Measurements from ENCODE around the gene GNAQ. TPM values are rescaled to one million over a fixed set of nuclear protein-coding genes. Genes with fewer than 3 reads are reported as not detected.

GNAQ gene
- total and polyA plus RNA-seq, 2 donors from 2014 or later, result 16.2 to 83.4 TPM

DNA sequence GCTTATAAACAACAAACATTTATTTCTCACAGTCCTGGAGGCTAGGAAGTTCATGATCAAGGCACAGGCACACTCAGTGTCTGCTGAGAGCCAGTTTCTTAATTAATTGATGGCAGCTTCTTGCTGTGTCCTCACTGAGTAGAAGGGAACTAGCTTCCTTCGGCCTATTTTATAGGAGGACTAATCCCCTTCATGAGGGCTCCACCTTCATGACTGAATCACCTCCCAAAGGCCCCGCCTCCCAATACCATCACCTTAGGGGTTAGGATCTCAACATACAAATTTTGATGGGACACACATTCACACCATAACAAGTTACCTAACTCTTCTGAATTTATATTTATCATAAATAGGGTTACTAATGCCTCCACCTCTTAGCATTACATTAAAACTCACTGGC lies 129.8 kb downstream of the GNAQ start:
- H3K36me3 ChIP-seq (ENCODE audit: control insufficient read depth in 2 of 3, insufficient read depth in 3 of 3, low read length in 3 of 3), result no peaks in the 10 kb centered on the region
- no peak for DNase-seq
- no peak for FAIRE-seq
- no peak overlapping the region for H3K4me3 ChIP-seq (ENCODE audit: low read length in 3 of 3)
- H3K27ac ChIP-seq (ENCODE audit: low read depth in 2 of 2, low read length in 2 of 2), result no peak overlapping the region
- H3K4me1 ChIP-seq (ENCODE audit: control insufficient read depth in 2 of 3, insufficient read depth in 2 of 3, low read depth in 1 of 3, low read length in 3 of 3), result no peaks in the 10 kb centered on the region
- no peak overlapping the region for H3K9ac ChIP-seq (ENCODE audit: low read length in 3 of 3)
- intact Hi-C loops (cut with DNase I), result no loop called here
- TF ChIP-seq, protein P1, sequence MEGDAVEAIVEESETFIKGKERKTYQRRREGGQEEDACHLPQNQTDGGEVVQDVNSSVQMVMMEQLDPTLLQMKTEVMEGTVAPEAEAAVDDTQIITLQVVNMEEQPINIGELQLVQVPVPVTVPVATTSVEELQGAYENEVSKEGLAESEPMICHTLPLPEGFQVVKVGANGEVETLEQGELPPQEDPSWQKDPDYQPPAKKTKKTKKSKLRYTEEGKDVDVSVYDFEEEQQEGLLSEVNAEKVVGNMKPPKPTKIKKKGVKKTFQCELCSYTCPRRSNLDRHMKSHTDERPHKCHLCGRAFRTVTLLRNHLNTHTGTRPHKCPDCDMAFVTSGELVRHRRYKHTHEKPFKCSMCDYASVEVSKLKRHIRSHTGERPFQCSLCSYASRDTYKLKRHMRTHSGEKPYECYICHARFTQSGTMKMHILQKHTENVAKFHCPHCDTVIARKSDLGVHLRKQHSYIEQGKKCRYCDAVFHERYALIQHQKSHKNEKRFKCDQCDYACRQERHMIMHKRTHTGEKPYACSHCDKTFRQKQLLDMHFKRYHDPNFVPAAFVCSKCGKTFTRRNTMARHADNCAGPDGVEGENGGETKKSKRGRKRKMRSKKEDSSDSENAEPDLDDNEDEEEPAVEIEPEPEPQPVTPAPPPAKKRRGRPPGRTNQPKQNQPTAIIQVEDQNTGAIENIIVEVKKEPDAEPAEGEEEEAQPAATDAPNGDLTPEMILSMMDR (IDR thresholded peaks at IDR 0.05; ENCODE audit: borderline replicate concordance, extremely low read depth, insufficient read depth), result no peak
- no peaks in the 10 kb centered on the region for H3K9me3 ChIP-seq (ENCODE audit: control insufficient read depth in 2 of 3, insufficient read depth in 1 of 3, low read length in 3 of 3)
- no peaks in the 10 kb centered on the region for H3K27me3 ChIP-seq (ENCODE audit: control insufficient read depth, insufficient read depth, low read length)

DNA sequence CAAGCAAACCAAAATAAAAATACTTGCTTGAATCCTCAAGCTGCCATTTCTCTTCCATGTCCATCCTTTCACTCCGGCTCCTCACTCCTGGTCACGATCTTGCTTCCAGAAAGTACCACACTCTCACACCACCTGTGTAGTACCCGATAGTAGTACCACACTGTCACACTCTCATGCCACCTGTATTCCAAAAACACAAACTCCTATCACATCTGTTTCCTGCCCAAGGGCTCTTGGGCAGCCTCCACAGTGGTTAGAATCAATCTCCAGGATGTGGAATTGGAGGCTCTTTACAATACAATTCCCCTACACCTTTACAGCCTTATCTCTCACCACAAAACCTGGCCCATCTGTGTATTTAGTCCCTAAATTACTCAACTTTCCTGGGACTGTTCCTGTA lies 130.6 kb downstream of the GNAQ start:
- Histone ChIP-seq H3K9ac (ENCODE audit: low read length in 3 of 3) (no peak overlapping the region), H3K4me3 (ENCODE audit: low read length in 3 of 3) (no peak overlapping the region), H3K36me3 (ENCODE audit: control insufficient read depth in 2 of 3, insufficient read depth in 3 of 3, low read length in 3 of 3) (no peaks in the 10 kb centered on the region), H3K27ac (ENCODE audit: low read depth in 2 of 2, low read length in 2 of 2) (no peak overlapping the region), H3K27me3 (ENCODE audit: control insufficient read depth, insufficient read depth, low read length) (no peaks in the 10 kb centered on the region), H3K9me3 (ENCODE audit: control insufficient read depth in 2 of 3, insufficient read depth in 1 of 3, low read length in 3 of 3) (no peaks in the 10 kb centered on the region), H3K4me1 (ENCODE audit: control insufficient read depth in 2 of 3, insufficient read depth in 2 of 3, low read depth in 1 of 3, low read length in 3 of 3) (no peaks in the 10 kb centered on the region)
- no peak for FAIRE-seq
- intact Hi-C loops (cut with DNase I), result no loop called here
- DNase-seq, result no peak
- TF ChIP-seq, protein P1 (IDR thresholded peaks at IDR 0.05; ENCODE audit: borderline replicate concordance, extremely low read depth, insufficient read depth), result no peak

DNA sequence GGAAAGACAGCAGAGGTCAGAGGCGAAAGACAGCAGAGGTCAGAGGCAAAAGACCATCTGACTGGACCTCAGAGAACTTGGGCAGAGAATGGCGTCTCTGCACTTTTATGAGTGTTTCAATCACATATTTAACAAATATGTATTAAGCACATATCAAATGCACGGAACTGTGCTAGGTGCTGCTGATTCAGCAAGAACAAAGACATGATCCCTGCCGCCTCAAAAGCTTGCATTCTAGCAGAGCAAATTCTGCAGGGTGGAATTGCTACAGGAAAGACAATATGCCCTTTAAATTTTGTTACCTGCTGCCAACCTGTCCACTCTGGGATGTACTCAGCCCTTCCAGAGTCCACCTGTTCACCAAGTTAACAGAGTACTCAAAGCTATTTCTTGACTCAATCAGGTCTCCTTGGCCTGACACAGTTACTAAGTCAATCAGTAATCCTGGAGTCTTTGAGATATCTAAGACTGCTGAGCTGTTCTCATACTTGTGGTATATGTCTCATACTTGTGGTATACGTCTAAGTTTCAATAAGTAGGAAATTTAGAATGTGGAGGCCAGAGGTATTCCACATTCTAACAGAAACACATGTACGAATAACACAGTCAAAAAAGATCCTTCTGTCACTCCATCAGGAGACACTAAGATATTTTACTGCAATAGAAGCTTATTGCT lies 131.8 kb downstream of the GNAQ start:
- no peak overlapping the region for H3K4me3 ChIP-seq (ENCODE audit: low read length in 3 of 3)
- no peaks in the 10 kb centered on the region for H3K27me3 ChIP-seq (ENCODE audit: control insufficient read depth, insufficient read depth, low read length)
- H3K4me1 ChIP-seq (ENCODE audit: control insufficient read depth in 2 of 3, insufficient read depth in 2 of 3, low read depth in 1 of 3, low read length in 3 of 3), result no peaks in the 10 kb centered on the region
- intact Hi-C loops (cut with DNase I), result no loop called here
- FAIRE-seq, result no peak
- TF ChIP-seq, protein P1 (IDR thresholded peaks at IDR 0.05; ENCODE audit: borderline replicate concordance, extremely low read depth, insufficient read depth), result no peak
- no peak overlapping the region for H3K9ac ChIP-seq (ENCODE audit: low read length in 3 of 3)
- no peak for DNase-seq
- no peak overlapping the region for H3K27ac ChIP-seq (ENCODE audit: low read depth in 2 of 2, low read length in 2 of 2)
- H3K9me3 ChIP-seq (ENCODE audit: control insufficient read depth in 2 of 3, insufficient read depth in 1 of 3, low read length in 3 of 3), result no peaks in the 10 kb centered on the region
- peaks cover 0 to 3% (median 0%) of the 10 kb centered on the region in 3 donors for H3K36me3 ChIP-seq (ENCODE audit: control insufficient read depth in 2 of 3, insufficient read depth in 3 of 3, low read length in 3 of 3)

DNA sequence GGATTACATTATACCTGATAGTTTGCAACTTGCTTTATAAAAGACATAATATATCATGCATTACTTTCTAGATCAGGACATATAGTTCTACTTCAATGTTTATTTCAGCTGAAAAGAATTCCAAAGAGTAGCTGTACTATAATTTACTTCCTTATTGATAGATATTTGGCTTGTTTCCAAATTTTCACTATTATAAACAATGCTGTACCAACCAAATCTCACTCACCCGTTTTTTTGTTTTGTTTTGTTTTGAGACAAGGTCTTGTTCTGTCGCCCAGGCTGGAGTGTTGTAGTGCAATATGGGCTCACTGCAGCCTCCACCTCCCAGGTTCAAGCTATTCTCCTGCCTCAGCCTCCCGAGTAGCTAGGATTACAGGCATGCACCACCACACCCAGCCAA lies 132.7 kb downstream of the GNAQ start:
- no peaks in the 10 kb centered on the region for H3K27me3 ChIP-seq (ENCODE audit: control insufficient read depth, insufficient read depth, low read length)
- no peaks in the 10 kb centered on the region for H3K9me3 ChIP-seq (ENCODE audit: control insufficient read depth in 2 of 3, insufficient read depth in 1 of 3, low read length in 3 of 3)
- TF ChIP-seq, protein P1 (IDR thresholded peaks at IDR 0.05; ENCODE audit: borderline replicate concordance, extremely low read depth, insufficient read depth), result no peak
- H3K9ac ChIP-seq (ENCODE audit: low read length in 3 of 3), result no peak overlapping the region
- FAIRE-seq, result no peak
- no peak overlapping the region for H3K4me3 ChIP-seq (ENCODE audit: low read length in 3 of 3)
- intact Hi-C loops (cut with DNase I), result no loop called here
- DNase-seq, result no peak
- no peaks in the 10 kb centered on the region for H3K4me1 ChIP-seq (ENCODE audit: control insufficient read depth in 2 of 3, insufficient read depth in 2 of 3, low read depth in 1 of 3, low read length in 3 of 3)
- H3K27ac ChIP-seq (ENCODE audit: low read depth in 2 of 2, low read length in 2 of 2), result no peak overlapping the region
- peaks cover 0 to 3% (median 0%) of the 10 kb centered on the region in 3 donors for H3K36me3 ChIP-seq (ENCODE audit: control insufficient read depth in 2 of 3, insufficient read depth in 3 of 3, low read length in 3 of 3)
